GM19438 (cell line): ENCODE measurements around the gene CDK14.
A peak's percentile ranks its signal among the peaks of the same experiment; 100 is the strongest.

Source experiments
- ATAC-seq: cut with Tn5 transposase; IDR thresholded peaks from one replicate; pipeline ENCODE4 v1.9.1; 2021; ENCODE audit warnings: low read depth; ENCODE audit not compliant: unreplicated experiment

The CDK14 gene

GRCh38 chr7:90595801-90596670, at the start of gene CDK14:
TSS of gene CDK14 (plus strand) at chr7:90596321. CDS start at chr7:90596628, 307 bp downstream.
- peak; percentile 62 for ATAC-seq

GRCh38 chr7:90551036-90551435, 45.1 kb upstream of the CDK14 start:
- ATAC-seq: no peak

- ATAC-seq: no peak
These were observed 43.6 kb upstream of the CDK14 start for GRCh38 chr7:90552521-90552920.

GRCh38 chr7:90560730-90561129, 35.4 kb upstream of the CDK14 start:
- no peak for ATAC-seq

GRCh38 chr7:90563286-90563685, 32.8 kb upstream of the CDK14 start:
- ATAC-seq: no peak

- ATAC-seq: no peak
These were observed 31.7 kb upstream of the CDK14 start for GRCh38 chr7:90564455-90564854.

- no peak for ATAC-seq
These were observed 27.9 kb upstream of the CDK14 start for GRCh38 chr7:90568213-90568612.

GRCh38 chr7:90569368-90569767, 26.8 kb upstream of the CDK14 start:
- no peak for ATAC-seq

- no peak for ATAC-seq
These were observed 25.7 kb upstream of the CDK14 start for GRCh38 chr7:90570373-90570959.

GRCh38 chr7:90574146-90574819, 21.8 kb upstream of the CDK14 start:
- ATAC-seq: no peak

GRCh38 chr7:90574820-90575187, 21.3 kb upstream of the CDK14 start:
- ATAC-seq: no peak

GRCh38 chr7:90579181-90579688, 16.9 kb upstream of the CDK14 start:
- ATAC-seq: no peak

GRCh38 chr7:90580051-90580450, 16.1 kb upstream of the CDK14 start:
- ATAC-seq: no peak

GRCh38 chr7:90582164-90582563, 14.0 kb upstream of the CDK14 start:
- ATAC-seq: no peak

GRCh38 chr7:90584378-90584777, 11.7 kb upstream of the CDK14 start:
- no peak for ATAC-seq

- ATAC-seq: no peak
These were observed 10.0 kb upstream of the CDK14 start for GRCh38 chr7:90586091-90586490.

- ATAC-seq: no peak
These were observed 8.4 kb upstream of the CDK14 start for GRCh38 chr7:90587766-90588165.

GRCh38 chr7:90592033-90592432, 4.1 kb upstream of the CDK14 start:
- no peak for ATAC-seq

GRCh38 chr7:90593205-90593604, 2.9 kb upstream of the CDK14 start:
- no peak for ATAC-seq

- no peak for ATAC-seq
These were observed 1.3 kb upstream of the CDK14 start for GRCh38 chr7:90594751-90595317.

GRCh38 chr7:90595342-90595800, 750 bp upstream of the CDK14 start:
- ATAC-seq: peak; percentile 3
